HepG2 (cell line): Measurements from ENCODE around the gene IGFBP6. TPM values are rescaled to one million over a fixed set of nuclear protein-coding genes. Genes with fewer than 3 reads are reported as not detected.

Experiments used
- ATAC-seq: fragments of 200-7000 bp; cut with Tn5 transposase; 3 replicates; pipeline ENCODE4 v1.9.1; 2020; ENCODE audit warnings: mild to moderate bottlenecking, moderate library complexity
- BruUV-seq: library from RNA; stranded (reverse); fragments of 400-500 nt; replicated peaks from 2 replicates; lab custom pipeline; 2021; lab: Mats Ljungman, UMichigan
- CTCF ChIA-PET: fragments of 300-600 bp; formaldehyde crosslinking; extraction: SDS; loops from one replicate; lab custom pipeline; 2021; ENCODE audit warnings: low total read pairs, inconsistent platforms, low intra/inter-chr PET ratio; lab: Yijun Ruan, JAX
- POLR2A ChIA-PET: fragments of 350-600 bp; sonication (Branson Sonifier 250); formaldehyde crosslinking; loops from one replicate; lab custom pipeline; 2020; ENCODE audit warnings: antibody characterized with exemption, inconsistent platforms; lab: Yijun Ruan, JAX
- DNase-seq: peaks from one replicate; pipeline ENCODE4 v3.0.0-alpha.2; 2015; ENCODE audit warnings: low spot score
- FAIRE-seq: peaks from 3 replicates; lab custom pipeline; 2011; peaks lifted over from hg19 to GRCh38; lab: Jason Lieb, UNC
- H2AFZ ChIP-seq: one replicate; pipeline ENCODE4 v1.6.1; 2011; ENCODE audit warnings: low read length, inconsistent platforms
- H3K27ac ChIP-seq: fragments of 300-600 bp; 3 replicates; pipeline ENCODE4 v1.8.0; 2011; ENCODE audit warnings: mixed run types, mild to moderate bottlenecking, mixed read lengths, low read length, inconsistent platforms; ENCODE audit not compliant: insufficient read depth; ENCODE audit errors: extremely low read length
- H3K27me3 ChIP-seq, 2 experiments: fragments of 200-600 bp in 1 of 2; 2 replicates in 1 of 2; 3 replicates in 1 of 2; pipeline versions ENCODE4 v1.6.0 to v1.8.0; 2011; ENCODE audit warnings: low read length in 2 of 2, mild to moderate bottlenecking in 2 of 2, moderate library complexity in 2 of 2, inconsistent platforms in 1 of 2; ENCODE audit not compliant: insufficient read depth in 2 of 2, control insufficient read depth in 1 of 2
- H3K36me3 ChIP-seq, 2 experiments: fragments of 200-600 bp in 1 of 2; replicated peaks in 1 of 2; 2 replicates in 1 of 2; 3 replicates in 1 of 2; pipeline versions ENCODE4 v1.5.1 to v1.8.0; 2011; ENCODE audit warnings: low read length in 2 of 2, inconsistent platforms in 1 of 2; ENCODE audit not compliant: insufficient read depth in 2 of 2, control insufficient read depth in 1 of 2
- H3K4me1 ChIP-seq: 2 replicates; pipeline ENCODE4 v1.5.1; 2012; ENCODE audit warnings: low read length, inconsistent platforms; ENCODE audit not compliant: insufficient read depth
- H3K4me2 ChIP-seq: 2 replicates; pipeline ENCODE4 v1.6.0; 2011; ENCODE audit warnings: low read depth, low read length, inconsistent platforms
- H3K4me3 ChIP-seq, 3 experiments: fragments of 200-600 bp in 1 of 3; sonication (generic), shearing (Covaris generic) in 1 of 3; replicated peaks in 1 of 3; 2 replicates each; pipeline ENCODE4 v1.5.1; 2011 to 2016; ENCODE audit warnings: low read length in 3 of 3, inconsistent platforms in 2 of 3, low read depth in 2 of 3, mild to moderate bottlenecking in 2 of 3, control low read depth in 1 of 3, mixed read lengths in 1 of 3; ENCODE audit not compliant: insufficient read depth in 1 of 3
- H3K79me2 ChIP-seq: one replicate; pipeline ENCODE4 v1.6.1; 2011; ENCODE audit warnings: low read length, inconsistent platforms; ENCODE audit not compliant: insufficient read depth
- H3K9ac ChIP-seq: 2 replicates; pipeline ENCODE4 v1.6.0; 2011; ENCODE audit warnings: mild to moderate bottlenecking, low read depth, low read length, inconsistent platforms; ENCODE audit not compliant: insufficient read depth
- H3K9me3 ChIP-seq: 2 replicates; pipeline ENCODE4 v1.5.1; 2012; ENCODE audit warnings: mild to moderate bottlenecking, low read length
- H4K20me1 ChIP-seq: 2 replicates; pipeline ENCODE4 v1.6.0; 2011; ENCODE audit warnings: inconsistent platforms, mild to moderate bottlenecking, low read length, moderate library complexity; ENCODE audit not compliant: insufficient read depth
- DPF2 ChIP-seq: sonication (generic); formaldehyde crosslinking; IDR thresholded peaks from 2 replicates; pipeline ENCODE4 v1.4.0; 2020; ENCODE audit warnings: mild to moderate bottlenecking, low read depth, missing genetic modification reagents, borderline replicate concordance
- FOXO1 ChIP-seq: sonication (generic); formaldehyde crosslinking; IDR thresholded peaks from 2 replicates; pipeline ENCODE4 v1.4.0; 2020; ENCODE audit warnings: missing genetic modification reagents
- NFATC3 ChIP-seq: sonication (generic); formaldehyde crosslinking; IDR thresholded peaks from 2 replicates; pipeline ENCODE4 v1.5.1; 2020; ENCODE audit warnings: mild to moderate bottlenecking, missing genetic modification reagents
- PHF21A ChIP-seq: sonication (generic); formaldehyde crosslinking; IDR thresholded peaks from 2 replicates; pipeline ENCODE4 v1.5.0; 2020; ENCODE audit warnings: mild to moderate bottlenecking, missing genetic modification reagents
- RXRA ChIP-seq: sonication (generic); formaldehyde crosslinking; IDR thresholded peaks from 2 replicates; pipeline ENCODE4 v1.5.1; 2020; ENCODE audit warnings: missing genetic modification reagents
- RXRB ChIP-seq: IDR thresholded peaks from 2 replicates; pipeline ENCODE4 v1.6.1; 2016; ENCODE audit warnings: borderline replicate concordance, missing genetic modification reagents, missing compliant biosample characterization
- SIX4 ChIP-seq: sonication (generic); formaldehyde crosslinking; IDR thresholded peaks from 2 replicates; pipeline ENCODE4 v1.4.0; 2020; ENCODE audit warnings: missing genetic modification reagents
- TMF1 ChIP-seq: sonication (generic); formaldehyde crosslinking; IDR thresholded peaks from 2 replicates; pipeline ENCODE4 v1.8.1; 2022; ENCODE audit warnings: low read depth, missing genetic modification reagents
- ZNF256 ChIP-seq: sonication (generic); formaldehyde crosslinking; conservative IDR thresholded peaks from 2 replicates; pipeline ENCODE4 v1.4.0; 2020; ENCODE audit warnings: missing genetic modification reagents
- ZNF33A ChIP-seq: sonication (generic); formaldehyde crosslinking; IDR thresholded peaks from 2 replicates; pipeline ENCODE4 v1.5.1; 2020; ENCODE audit warnings: missing genetic modification reagents, mild to moderate bottlenecking, moderate library complexity, borderline replicate concordance
- ZNF496 ChIP-seq: sonication (generic); formaldehyde crosslinking; IDR thresholded peaks from 2 replicates; pipeline ENCODE4 v1.8.1; 2023; ENCODE audit warnings: mild to moderate bottlenecking, moderate library complexity, missing genetic modification reagents; ENCODE audit not compliant: insufficient replicate concordance
- ZNF720 ChIP-seq: sonication (generic); formaldehyde crosslinking; IDR thresholded peaks from 2 replicates; pipeline ENCODE4 v1.4.0; 2020; ENCODE audit warnings: missing genetic modification reagents
- WGBS: methylation state at CpG from one replicate; pipeline ENCODE4 v1.1.6; 2017; ENCODE audit warnings: low lambda C conversion rate; 5-methylcytosine and 5-hydroxymethylcytosine counted together
- in situ Hi-C: cut with HindIII; loops from 2 replicates; pipeline ENCODE4 v1.10.0; 2017; ENCODE audit warnings: low pct_unique_long_range_greater_than_20kb; ENCODE audit not compliant: extremely low pct_ligation_motif_present
- intact Hi-C: fragments of 100-400 bp; cut with micrococcal nuclease; formaldehyde crosslinking; loops from one replicate; pipeline ENCODE4 v1.10.0; 2022; ENCODE audit not compliant: unreplicated experiment
- polyA plus RNA-seq, 8 experiments: library from polyadenylated mRNA; depleted of rRNA in 3 of 8; stranded (reverse) in 7 of 8; unstranded in 1 of 8; fragments of >200 nt; fragmentation: Illumina TruSeq in 4 of 8; extraction: Trizol in 4 of 8; gene quantifications; 2 replicates each; pipeline versions ENCODE4 v1.2.1 to v1.2.3, GENCODE V29; 2011 to 2016; ENCODE audit warnings: low read depth in 4 of 8, missing spikeins in 1 of 8, mixed read lengths in 1 of 8; ENCODE audit not compliant: insufficient read depth in 1 of 8
- total RNA-seq, 5 experiments: library from RNA; depleted of rRNA; stranded (reverse); fragments of >200 nt; fragmentation: Illumina TruSeq; extraction: Trizol; gene quantifications; 2 replicates each; pipeline ENCODE4 v1.2.3, GENCODE V29; 2016; ENCODE audit warnings: low read depth in 1 of 5
- TF ChIP-seq, protein P1 (sequence below): sonication (generic); formaldehyde crosslinking; IDR thresholded peaks from 2 replicates; pipeline ENCODE4 v1.5.1; 2020; ENCODE audit warnings: mild to moderate bottlenecking, missing genetic modification reagents, moderate library complexity
- TF ChIP-seq, protein P2 (sequence below): sonication (generic); formaldehyde crosslinking; IDR thresholded peaks from 2 replicates; pipeline ENCODE4 v1.8.0; 2022; ENCODE audit warnings: mild to moderate bottlenecking, missing genetic modification reagents, borderline replicate concordance
- TF ChIP-seq, protein P3 (sequence below): sonication (generic); formaldehyde crosslinking; IDR thresholded peaks from 2 replicates; pipeline ENCODE4 v1.5.1; 2020; ENCODE audit warnings: mild to moderate bottlenecking, moderate library complexity, missing genetic modification reagents

Gene IGFBP6
- total and polyA plus RNA-seq, 2 of the 13 experiments (the other 11 are each of a cell fraction or from before 2014, with no cell fraction given): 3.9 to 25.2 TPM

DNA sequence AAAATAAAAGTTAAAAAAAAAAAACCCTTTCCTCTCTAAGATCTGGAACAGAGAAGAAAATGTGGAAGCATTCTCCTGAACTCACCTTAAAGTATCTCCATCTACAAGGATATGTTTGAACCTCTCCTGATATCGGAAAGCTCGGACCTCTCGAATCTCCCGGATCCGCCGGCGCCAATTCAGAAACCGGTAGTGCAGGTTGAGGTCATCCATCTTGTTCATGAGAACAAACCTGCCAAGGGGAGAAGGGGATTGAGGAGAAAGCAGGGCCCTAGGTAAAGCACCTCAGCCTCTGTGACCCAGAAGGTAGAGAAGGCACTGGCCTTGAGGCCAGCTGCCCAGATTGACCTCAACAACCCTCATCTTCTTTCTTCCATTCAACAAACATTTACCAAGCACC, 20.4 kb upstream of the IGFBP6 start:
- no peaks in the 10 kb centered on the region for H4K20me1 ChIP-seq
- POLR2A ChIA-PET: interaction anchor here (3.3 kb wide), 1 partner anchor 24 kb away, joined by 60 read pairs; no protein-coding TSS in a partner anchor
- H3K27ac ChIP-seq: no peak overlapping the region
- no peaks in the 10 kb centered on the region; a peak in 1 of 5 replicates for H3K27me3 ChIP-seq
- no peak for DNase-seq
- H3K4me3 ChIP-seq: no peak overlapping the region
- H3K79me2 ChIP-seq: no peaks in the 10 kb centered on the region
- intact Hi-C loops: no loop called here
- no peaks in the 10 kb centered on the region for H3K9me3 ChIP-seq
- no TSS peak for BruUV-seq
- CTCF ChIA-PET: no interaction called here
- in situ Hi-C loops: no loop called here
- ATAC-seq: no peak
- H3K36me3 ChIP-seq: peaks cover 1 to 12% of the 10 kb centered on the region in 2 experiments; a peak in 1 of 5 replicates
- WGBS: 98% methylated on average over 8 of the region's 8 CpGs
- H3K9ac ChIP-seq: no peak overlapping the region
- no peak for FAIRE-seq
- H3K4me2 ChIP-seq: no peak overlapping the region
- peaks cover 69% of the 10 kb centered on the region for H3K4me1 ChIP-seq
- no peak overlapping the region for H2AFZ ChIP-seq
- TF ChIP-seq, protein P1, sequence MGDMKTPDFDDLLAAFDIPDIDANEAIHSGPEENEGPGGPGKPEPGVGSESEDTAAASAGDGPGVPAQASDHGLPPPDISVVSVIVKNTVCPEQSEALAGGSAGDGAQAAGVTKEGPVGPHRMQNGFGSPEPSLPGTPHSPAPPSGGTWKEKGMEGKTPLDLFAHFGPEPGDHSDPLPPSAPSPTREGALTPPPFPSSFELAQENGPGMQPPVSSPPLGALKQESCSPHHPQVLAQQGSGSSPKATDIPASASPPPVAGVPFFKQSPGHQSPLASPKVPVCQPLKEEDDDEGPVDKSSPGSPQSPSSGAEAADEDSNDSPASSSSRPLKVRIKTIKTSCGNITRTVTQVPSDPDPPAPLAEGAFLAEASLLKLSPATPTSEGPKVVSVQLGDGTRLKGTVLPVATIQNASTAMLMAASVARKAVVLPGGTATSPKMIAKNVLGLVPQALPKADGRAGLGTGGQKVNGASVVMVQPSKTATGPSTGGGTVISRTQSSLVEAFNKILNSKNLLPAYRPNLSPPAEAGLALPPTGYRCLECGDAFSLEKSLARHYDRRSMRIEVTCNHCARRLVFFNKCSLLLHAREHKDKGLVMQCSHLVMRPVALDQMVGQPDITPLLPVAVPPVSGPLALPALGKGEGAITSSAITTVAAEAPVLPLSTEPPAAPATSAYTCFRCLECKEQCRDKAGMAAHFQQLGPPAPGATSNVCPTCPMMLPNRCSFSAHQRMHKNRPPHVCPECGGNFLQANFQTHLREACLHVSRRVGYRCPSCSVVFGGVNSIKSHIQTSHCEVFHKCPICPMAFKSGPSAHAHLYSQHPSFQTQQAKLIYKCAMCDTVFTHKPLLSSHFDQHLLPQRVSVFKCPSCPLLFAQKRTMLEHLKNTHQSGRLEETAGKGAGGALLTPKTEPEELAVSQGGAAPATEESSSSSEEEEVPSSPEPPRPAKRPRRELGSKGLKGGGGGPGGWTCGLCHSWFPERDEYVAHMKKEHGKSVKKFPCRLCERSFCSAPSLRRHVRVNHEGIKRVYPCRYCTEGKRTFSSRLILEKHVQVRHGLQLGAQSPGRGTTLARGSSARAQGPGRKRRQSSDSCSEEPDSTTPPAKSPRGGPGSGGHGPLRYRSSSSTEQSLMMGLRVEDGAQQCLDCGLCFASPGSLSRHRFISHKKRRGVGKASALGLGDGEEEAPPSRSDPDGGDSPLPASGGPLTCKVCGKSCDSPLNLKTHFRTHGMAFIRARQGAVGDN (CRISPR knock-in tag): no peak
- TF ChIP-seq RXRB (CRISPR knock-in tag) (no peak), NFATC3 (no peak), ZNF496 (CRISPR knock-in tag) (no peak), RXRA (CRISPR knock-in tag) (no peak), ZNF33A (no peak), ZNF256 (CRISPR knock-in tag) (no peak), TMF1 (CRISPR knock-in tag) (no peak), PHF21A (CRISPR knock-in tag) (no peak), DPF2 (no peak), FOXO1 (CRISPR knock-in tag) (no peak), SIX4 (CRISPR knock-in tag) (no peak), ZNF720 (CRISPR knock-in tag) (no peak)
- TF ChIP-seq, protein P2, sequence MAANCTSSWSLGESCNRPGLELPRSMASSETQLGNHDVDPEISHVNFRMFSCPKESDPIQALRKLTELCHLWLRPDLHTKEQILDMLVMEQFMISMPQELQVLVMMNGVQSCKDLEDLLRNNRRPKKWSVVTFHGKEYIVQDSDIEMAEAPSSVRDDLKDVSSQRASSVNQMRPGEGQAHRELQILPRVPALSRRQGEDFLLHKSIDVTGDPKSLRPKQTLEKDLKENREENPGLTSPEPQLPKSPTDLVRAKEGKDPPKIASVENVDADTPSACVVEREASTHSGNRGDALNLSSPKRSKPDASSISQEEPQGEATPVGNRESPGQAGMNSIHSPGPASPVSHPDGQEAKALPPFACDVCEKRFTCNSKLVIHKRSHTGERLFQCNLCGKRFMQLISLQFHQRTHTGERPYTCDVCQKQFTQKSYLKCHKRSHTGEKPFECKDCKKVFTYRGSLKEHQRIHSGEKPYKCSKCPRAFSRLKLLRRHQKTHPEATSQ (CRISPR knock-in tag): no peak
- TF ChIP-seq, protein P3, sequence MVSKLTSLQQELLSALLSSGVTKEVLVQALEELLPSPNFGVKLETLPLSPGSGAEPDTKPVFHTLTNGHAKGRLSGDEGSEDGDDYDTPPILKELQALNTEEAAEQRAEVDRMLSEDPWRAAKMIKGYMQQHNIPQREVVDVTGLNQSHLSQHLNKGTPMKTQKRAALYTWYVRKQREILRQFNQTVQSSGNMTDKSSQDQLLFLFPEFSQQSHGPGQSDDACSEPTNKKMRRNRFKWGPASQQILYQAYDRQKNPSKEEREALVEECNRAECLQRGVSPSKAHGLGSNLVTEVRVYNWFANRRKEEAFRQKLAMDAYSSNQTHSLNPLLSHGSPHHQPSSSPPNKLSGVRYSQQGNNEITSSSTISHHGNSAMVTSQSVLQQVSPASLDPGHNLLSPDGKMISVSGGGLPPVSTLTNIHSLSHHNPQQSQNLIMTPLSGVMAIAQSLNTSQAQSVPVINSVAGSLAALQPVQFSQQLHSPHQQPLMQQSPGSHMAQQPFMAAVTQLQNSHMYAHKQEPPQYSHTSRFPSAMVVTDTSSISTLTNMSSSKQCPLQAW: no peak
